ENCODE measurements around the gene ABHD3. TPM values are rescaled to one million over a fixed set of nuclear protein-coding genes. Genes with fewer than 3 reads are reported as not detected.
"Not testable (repeated sequence)": the region's sequence is repeated elsewhere in the genome, so short reads cannot be mapped to it uniquely, and the experiment has no call there.

ABHD3 gene
- total RNA-seq, 4 donors from 2014 or later = 3.8 to 4.5 (median 4.2) TPM

GRCh38 chr18:21612125-21613039, 92.2 kb downstream of the ABHD3 start, which contains the start of gene SNRPD1:
Gene SNRPD1 (plus strand): TSS chr18:21612314. CDS start chr18:21612430, 116 bp downstream.
- peak; percentile 29 to 42 for TF ChIP-seq POLR2A (IDR thresholded peaks at IDR 0.05)
- TF ChIP-seq CTCF (IDR thresholded peaks at IDR 0.05 in 4 of 5, conservative IDR thresholded peaks at IDR 0.05 in 1 of 5) = peak; percentile 89 to 97 (median 92)
- H3K27ac ChIP-seq = peak within 1 kb of the TSS; percentile 75 to 84 (median 78)
- intact Hi-C loops (cut with DNase I; ENCODE audit: low total_unique reads) (loop anchor here (1.0 to 10.0 kb wide), 5 partner anchors 11 to 418 kb away; partner anchors contain the start of genes ABHD3 and GREB1L), in situ Hi-C loops (cut with MboI; ENCODE audit: low sequenced_read_pairs in 4 of 4) (loop anchor here in 1 of 4 donors (10.0 kb wide), 1 partner anchor 122 kb away; no protein-coding TSS in a partner anchor)
- ATAC-seq (peak; percentile 94 to 97), DNase-seq (peak; percentile 64 to 75)
- H3K36me3 ChIP-seq = peaks cover 0 to 8% of the 10 kb centered on the region in 2 donors
- peak within 1 kb of the TSS; percentile 51 to 79 (median 68) for H3K4me3 ChIP-seq
- H3K9me3 ChIP-seq = no peaks in the 10 kb centered on the region
- peaks cover 9 to 16% of the 10 kb centered on the region in 2 donors for H3K4me1 ChIP-seq
- no peaks in the 10 kb centered on the region for H3K27me3 ChIP-seq

- DNase-seq, H3K36me3 ChIP-seq, H3K27me3 ChIP-seq, H3K9me3 ChIP-seq: not testable (repeated sequence)
- intact Hi-C loops (cut with DNase I; ENCODE audit: low total_unique reads) = loop anchor here (1.0 to 10.0 kb wide), 5 partner anchors 10 to 417 kb away; partner anchors contain the start of genes ABHD3 and GREB1L
- H3K27ac ChIP-seq = peak overlapping the region; percentile 75 to 84 (median 78)
- H3K4me1 ChIP-seq = peaks cover 9 to 16% of the 10 kb centered on the region in 2 donors
- in situ Hi-C loops (cut with MboI; ENCODE audit: low sequenced_read_pairs in 4 of 4) = loop anchor here in 1 of 4 donors (10.0 kb wide), 1 partner anchor 123 kb away; no protein-coding TSS in a partner anchor
- peak overlapping the region; percentile 51 to 79 (median 68) for H3K4me3 ChIP-seq
- peak in 1 of 2 donors; percentile 19 for ATAC-seq
Measured at GRCh38 chr18:21611401-21612124, 93.0 kb downstream of the ABHD3 start.

GRCh38 chr18:21605213-21605612, 99.4 kb downstream of the ABHD3 start:
- Histone ChIP-seq H3K27ac (no peak overlapping the region), H3K4me1 (peaks cover 0 to 3% of the 10 kb centered on the region in 2 donors), H3K36me3 (no peaks in the 10 kb centered on the region), H3K9me3 (no peaks in the 10 kb centered on the region), H3K4me3 (no peak overlapping the region), H3K27me3 (no peaks in the 10 kb centered on the region)
- DNase-seq (no peak), ATAC-seq (no peak)
- TF ChIP-seq CTCF (IDR thresholded peaks at IDR 0.05 in 4 of 5, conservative IDR thresholded peaks at IDR 0.05 in 1 of 5) (no peak), POLR2A (IDR thresholded peaks at IDR 0.05) (no peak)
- in situ Hi-C loops (cut with MboI; ENCODE audit: low sequenced_read_pairs in 4 of 4) (no loop called here), intact Hi-C loops (cut with DNase I; ENCODE audit: low total_unique reads) (loop anchor here (10.0 kb wide), 2 partner anchors 120 to 220 kb away; no protein-coding TSS in a partner anchor)

GRCh38 chr18:21604671-21605070, 99.9 kb downstream of the ABHD3 start:
- in situ Hi-C loops (cut with MboI; ENCODE audit: low sequenced_read_pairs in 4 of 4) (no loop called here), intact Hi-C loops (cut with DNase I; ENCODE audit: low total_unique reads) (loop anchor here (5.0 to 10.0 kb wide), 3 partner anchors 120 to 492 kb away; partner anchors contain the start of gene ROCK1)
- no peak overlapping the region for H3K4me3 ChIP-seq
- ATAC-seq (no peak), DNase-seq (no peak)
- no peak overlapping the region for H3K27ac ChIP-seq
- TF ChIP-seq POLR2A (IDR thresholded peaks at IDR 0.05) = no peak
- no peaks in the 10 kb centered on the region for H3K27me3 ChIP-seq
- H3K4me1 ChIP-seq = peaks cover 0 to 5% of the 10 kb centered on the region in 2 donors
- H3K9me3 ChIP-seq = no peaks in the 10 kb centered on the region
- H3K36me3 ChIP-seq = no peaks in the 10 kb centered on the region

GRCh38 chr18:21602299-21602587, 102.3 kb downstream of the ABHD3 start:
- H3K9me3 ChIP-seq = no peaks in the 10 kb centered on the region
- peak overlapping the region in 2 of 4 donors; percentile 7 to 19 for H3K27ac ChIP-seq
- intact Hi-C loops (cut with DNase I; ENCODE audit: low total_unique reads) = loop anchor here (5.0 to 10.0 kb wide), 3 partner anchors 117 to 490 kb away; partner anchors contain the start of gene ROCK1

More at GRCh38 chr18:21602299-21602587, 102.3 kb downstream of the ABHD3 start:
- DNase-seq (no peak), ATAC-seq (no peak)
- no peaks in the 10 kb centered on the region for H3K27me3 ChIP-seq
- H3K4me1 ChIP-seq = peaks cover 22% of the 10 kb centered on the region in 2 donors
- H3K4me3 ChIP-seq = no peak overlapping the region
- TF ChIP-seq CTCF (IDR thresholded peaks at IDR 0.05 in 4 of 5, conservative IDR thresholded peaks at IDR 0.05 in 1 of 5) = no peak
- no peak for TF ChIP-seq POLR2A (IDR thresholded peaks at IDR 0.05)
- H3K36me3 ChIP-seq = no peaks in the 10 kb centered on the region
- in situ Hi-C loops (cut with MboI; ENCODE audit: low sequenced_read_pairs in 4 of 4) = no loop called here

All from gastrocnemius medialis (tissue), 4 donors.